ENCODE data around the gene ARID1B.

Gene ARID1B

GRCh38 chr6:156816505-156816904 is 39.3 kb downstream of the ARID1B start:
- peak; percentile 21 for DNase-seq
- in situ Hi-C loops (cut with MboI; ENCODE audit: low pct_unique_long_range_greater_than_20kb, low sequenced_read_pairs): no loop called here

DNA sequence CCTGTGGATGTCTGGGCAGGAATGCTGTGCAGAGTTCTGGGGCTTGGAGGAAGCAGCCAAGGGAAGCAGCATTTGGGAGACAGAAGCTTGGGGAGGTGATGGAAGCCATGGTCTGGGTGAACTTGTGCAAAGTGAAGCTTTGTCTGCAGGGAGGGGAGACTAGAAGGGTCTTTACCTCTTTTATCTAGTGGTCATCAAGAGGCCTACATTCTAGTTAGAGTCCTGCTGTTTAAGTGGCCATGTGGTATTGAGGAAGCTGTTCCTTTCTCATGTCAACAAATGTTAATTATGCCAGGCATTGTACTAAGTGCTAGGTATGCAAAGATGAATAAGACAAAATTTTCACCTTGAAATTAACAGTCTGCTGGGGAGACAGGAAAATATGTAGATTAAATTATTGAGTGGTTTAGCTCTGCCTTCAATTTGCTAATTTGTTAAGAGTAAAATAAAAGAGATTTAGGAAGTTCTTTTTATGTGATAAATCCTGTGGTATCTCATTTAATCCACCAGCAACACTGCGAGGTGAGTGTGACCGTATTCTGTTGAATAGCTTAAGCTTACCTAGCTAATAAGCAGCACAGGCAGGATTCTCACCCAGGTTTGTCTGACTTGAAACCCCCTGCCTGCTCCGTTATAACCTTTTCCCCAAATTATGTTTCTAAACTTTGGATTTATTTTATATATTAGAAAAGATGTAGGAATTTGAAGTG is 43.1 kb downstream of the ARID1B start:
- in situ Hi-C loops (cut with MboI; ENCODE audit: low pct_unique_long_range_greater_than_20kb, low sequenced_read_pairs): no loop called here
- DNase-seq: no peak

GRCh38 chr6:156821707-156822106 is 44.5 kb downstream of the ARID1B start:
- no peak for DNase-seq
- in situ Hi-C loops (cut with MboI; ENCODE audit: low pct_unique_long_range_greater_than_20kb, low sequenced_read_pairs): no loop called here

DNA sequence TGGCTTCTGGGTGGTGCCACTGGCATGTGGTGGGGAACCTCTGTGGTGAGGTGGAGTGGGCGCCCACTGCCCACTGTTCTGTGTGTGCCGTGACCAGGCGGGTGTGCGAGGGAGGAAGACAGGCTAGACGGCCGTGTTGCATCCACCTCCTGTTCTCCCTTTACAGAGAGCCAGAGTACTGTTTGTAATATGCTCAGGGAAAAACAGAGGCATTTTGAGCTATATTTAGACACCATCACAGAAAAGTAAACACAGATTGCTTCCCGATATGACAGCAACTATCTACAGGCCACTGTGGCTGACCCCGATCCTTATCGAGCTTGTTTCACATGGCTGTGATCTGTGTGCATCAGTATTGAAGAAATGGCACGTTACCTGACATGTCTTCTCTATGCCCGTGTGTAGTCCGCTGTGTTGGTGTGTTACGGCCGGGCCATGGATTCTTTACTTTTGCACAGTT is 45.6 kb downstream of the ARID1B start:
- in situ Hi-C loops (cut with MboI; ENCODE audit: low pct_unique_long_range_greater_than_20kb, low sequenced_read_pairs): no loop called here
- no peak for DNase-seq

DNA sequence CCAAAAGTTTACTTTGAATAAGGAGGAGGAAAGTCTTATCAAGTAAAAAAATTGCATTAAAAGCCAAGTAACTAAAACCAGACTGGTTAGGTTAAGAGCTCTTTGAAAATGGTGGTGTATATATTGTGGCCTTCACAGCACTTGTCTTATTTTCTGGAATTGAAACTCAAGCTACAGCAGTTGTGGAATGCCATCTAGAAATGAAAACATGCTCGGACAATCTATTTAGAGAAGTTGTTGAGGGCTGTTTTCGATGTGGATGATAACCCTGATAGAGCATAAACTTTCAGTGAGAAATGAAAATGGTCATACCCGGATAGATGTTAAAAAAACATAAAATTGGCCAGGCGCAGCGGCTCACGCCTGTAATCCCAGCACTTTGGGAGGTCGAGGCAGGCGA is 47.0 kb downstream of the ARID1B start:
- in situ Hi-C loops (cut with MboI; ENCODE audit: low pct_unique_long_range_greater_than_20kb, low sequenced_read_pairs): no loop called here

DNA sequence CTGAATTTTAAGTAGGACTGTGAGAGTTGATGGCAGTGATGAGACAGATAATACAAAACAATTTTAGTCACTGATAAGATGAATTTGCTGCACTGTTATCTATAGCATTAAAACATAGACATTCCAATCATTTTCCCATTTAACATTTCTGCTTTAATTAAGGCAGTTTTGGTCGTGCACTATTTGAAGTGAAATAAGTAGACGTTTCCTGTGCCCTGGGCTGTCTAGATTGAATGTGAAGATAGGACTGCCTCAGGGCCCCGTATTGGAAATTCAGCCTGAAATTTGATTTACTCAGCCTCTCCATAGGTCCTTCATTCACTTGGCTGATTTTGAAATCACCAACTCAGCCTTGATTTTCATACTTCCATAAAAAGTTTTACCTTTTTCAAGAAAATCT is 48.3 kb downstream of the ARID1B start:
- in situ Hi-C loops (cut with MboI; ENCODE audit: low pct_unique_long_range_greater_than_20kb, low sequenced_read_pairs): no loop called here
- no peak for DNase-seq

More for the DNA sequence above, 47.0 kb downstream of the ARID1B start:
- DNase-seq: no peak

GRCh38 chr6:156826290-156826955 is 49.2 kb downstream of the ARID1B start:
- in situ Hi-C loops (cut with MboI; ENCODE audit: low pct_unique_long_range_greater_than_20kb, low sequenced_read_pairs): no loop called here

GRCh38 chr6:156827382-156827781 is 50.2 kb downstream of the ARID1B start:
- in situ Hi-C loops (cut with MboI; ENCODE audit: low pct_unique_long_range_greater_than_20kb, low sequenced_read_pairs): no loop called here
- DNase-seq: no peak

More at GRCh38 chr6:156826290-156826955, 49.2 kb downstream of the ARID1B start:
- DNase-seq: no peak

GRCh38 chr6:156828280-156828703 is 51.1 kb downstream of the ARID1B start:
- no peak for DNase-seq
- in situ Hi-C loops (cut with MboI; ENCODE audit: low pct_unique_long_range_greater_than_20kb, low sequenced_read_pairs): no loop called here

DNA sequence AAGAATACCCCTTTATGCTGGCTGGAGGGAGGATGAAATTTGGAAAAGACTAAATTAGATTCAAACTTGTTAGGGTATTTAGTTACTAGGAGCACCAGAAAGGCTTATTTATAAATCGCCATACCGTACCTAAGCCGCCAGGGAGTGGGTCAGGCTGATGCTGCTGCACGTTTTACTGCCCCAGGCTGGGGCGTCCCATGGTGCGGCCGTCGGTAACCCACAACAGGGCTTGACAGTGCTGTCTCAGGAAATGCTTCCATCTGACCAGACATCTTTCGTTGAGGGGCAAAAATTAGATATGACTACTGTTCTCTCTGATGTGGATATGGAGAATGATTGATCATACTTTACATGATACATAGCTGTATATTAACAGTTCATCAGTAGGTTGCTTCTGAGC is 52.9 kb downstream of the ARID1B start:
- no peak for DNase-seq
- in situ Hi-C loops (cut with MboI; ENCODE audit: low pct_unique_long_range_greater_than_20kb, low sequenced_read_pairs): no loop called here

GRCh38 chr6:156832231-156832647 is 55.1 kb downstream of the ARID1B start:
- in situ Hi-C loops (cut with MboI; ENCODE audit: low pct_unique_long_range_greater_than_20kb, low sequenced_read_pairs): no loop called here
- DNase-seq: no peak

- in situ Hi-C loops (cut with MboI; ENCODE audit: low pct_unique_long_range_greater_than_20kb, low sequenced_read_pairs): no loop called here
- DNase-seq: no peak
Measured at GRCh38 chr6:156832669-156833068, 55.5 kb downstream of the ARID1B start.

DNA sequence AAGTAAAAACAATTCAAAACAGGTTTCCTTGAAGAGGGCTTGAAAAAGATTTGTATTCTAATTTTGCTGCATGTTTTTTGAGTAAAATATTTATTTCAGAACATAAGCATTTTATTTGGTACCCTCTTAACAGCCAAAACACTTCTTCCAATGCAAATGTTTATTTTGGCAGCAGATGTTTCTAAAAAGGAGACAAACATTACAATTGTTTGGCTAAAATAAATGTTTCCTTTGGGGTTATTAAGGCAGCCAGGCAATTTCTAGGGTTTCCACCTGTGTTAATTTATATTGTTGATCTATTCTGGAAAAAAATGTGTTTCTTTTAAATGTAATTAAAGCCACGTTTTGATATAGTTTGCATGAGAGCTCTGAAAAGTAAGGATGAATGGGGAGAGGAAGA is 56.6 kb downstream of the ARID1B start:
- in situ Hi-C loops (cut with MboI; ENCODE audit: low pct_unique_long_range_greater_than_20kb, low sequenced_read_pairs): no loop called here

DNA sequence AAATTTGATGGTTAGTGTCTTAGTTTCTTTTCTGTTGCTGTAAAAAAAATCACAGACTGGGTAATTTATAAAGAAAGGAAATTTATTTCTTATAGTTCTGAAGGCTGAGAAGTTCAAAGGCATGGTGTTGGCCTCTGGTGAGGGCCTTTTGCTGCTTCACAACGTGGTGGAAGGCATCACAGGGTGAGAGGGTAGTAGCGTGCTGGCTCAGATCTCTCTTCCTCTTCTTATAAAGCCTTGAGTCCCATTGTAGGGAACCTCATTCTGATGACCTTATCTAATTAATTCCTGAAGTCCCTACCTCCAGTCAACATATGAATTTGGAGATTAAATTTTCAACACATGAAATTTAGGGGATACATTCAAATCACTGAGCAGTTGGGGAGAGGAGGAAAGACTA is 62.0 kb downstream of the ARID1B start:
- peak; percentile 15 for DNase-seq
- in situ Hi-C loops (cut with MboI; ENCODE audit: low pct_unique_long_range_greater_than_20kb, low sequenced_read_pairs): no loop called here

More for the DNA sequence above, 56.6 kb downstream of the ARID1B start:
- DNase-seq: no peak

DNA sequence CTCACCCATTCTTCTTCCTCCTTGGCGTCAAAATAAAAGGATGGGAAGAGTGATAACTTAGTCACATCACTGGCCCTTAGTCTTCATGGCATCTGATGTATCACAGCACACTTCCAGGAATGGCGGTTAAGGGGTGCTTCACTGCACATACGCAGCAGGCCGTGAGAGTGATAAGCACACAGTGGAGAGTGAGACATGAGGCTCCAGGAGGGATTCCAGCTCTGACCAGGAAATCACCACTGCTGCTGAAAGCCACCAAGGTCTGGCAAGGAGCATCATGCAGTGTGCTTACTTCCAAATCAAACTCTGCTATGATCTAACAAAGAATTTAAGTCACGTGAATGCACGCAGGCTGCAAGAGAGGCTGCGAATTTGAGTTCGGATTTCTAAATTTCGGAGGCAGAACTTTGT is 62.4 kb downstream of the ARID1B start:
- DNase-seq: no peak
- in situ Hi-C loops (cut with MboI; ENCODE audit: low pct_unique_long_range_greater_than_20kb, low sequenced_read_pairs): no loop called here

- DNase-seq: no peak
- in situ Hi-C loops (cut with MboI; ENCODE audit: low pct_unique_long_range_greater_than_20kb, low sequenced_read_pairs): no loop called here
Measured at GRCh38 chr6:156840136-156840535, 63.0 kb downstream of the ARID1B start.

DNA sequence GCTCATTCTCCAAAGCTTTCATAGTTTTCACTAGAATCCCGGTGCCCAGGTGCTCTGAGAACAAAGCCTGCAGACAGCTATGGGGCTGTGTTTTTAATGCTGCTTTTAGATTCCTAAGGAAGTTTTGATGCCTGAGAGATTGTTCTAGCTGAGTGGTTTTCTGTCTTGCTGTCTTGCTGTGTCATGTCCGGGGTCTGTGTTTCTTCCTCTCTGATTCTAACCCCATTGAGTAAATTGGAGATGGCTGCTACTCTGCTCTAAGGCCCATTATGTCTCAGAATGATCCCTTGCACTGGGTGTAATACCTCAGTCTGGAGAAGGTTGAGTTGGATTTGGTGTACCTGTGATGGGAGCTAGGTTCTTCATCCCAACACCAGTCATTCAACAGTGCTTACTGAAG is 63.4 kb downstream of the ARID1B start:
- in situ Hi-C loops (cut with MboI; ENCODE audit: low pct_unique_long_range_greater_than_20kb, low sequenced_read_pairs): no loop called here
- DNase-seq: peak; percentile 52

- no peak for DNase-seq
- in situ Hi-C loops (cut with MboI; ENCODE audit: low pct_unique_long_range_greater_than_20kb, low sequenced_read_pairs): no loop called here
Measured at GRCh38 chr6:156841508-156841907, 64.3 kb downstream of the ARID1B start.

DNA sequence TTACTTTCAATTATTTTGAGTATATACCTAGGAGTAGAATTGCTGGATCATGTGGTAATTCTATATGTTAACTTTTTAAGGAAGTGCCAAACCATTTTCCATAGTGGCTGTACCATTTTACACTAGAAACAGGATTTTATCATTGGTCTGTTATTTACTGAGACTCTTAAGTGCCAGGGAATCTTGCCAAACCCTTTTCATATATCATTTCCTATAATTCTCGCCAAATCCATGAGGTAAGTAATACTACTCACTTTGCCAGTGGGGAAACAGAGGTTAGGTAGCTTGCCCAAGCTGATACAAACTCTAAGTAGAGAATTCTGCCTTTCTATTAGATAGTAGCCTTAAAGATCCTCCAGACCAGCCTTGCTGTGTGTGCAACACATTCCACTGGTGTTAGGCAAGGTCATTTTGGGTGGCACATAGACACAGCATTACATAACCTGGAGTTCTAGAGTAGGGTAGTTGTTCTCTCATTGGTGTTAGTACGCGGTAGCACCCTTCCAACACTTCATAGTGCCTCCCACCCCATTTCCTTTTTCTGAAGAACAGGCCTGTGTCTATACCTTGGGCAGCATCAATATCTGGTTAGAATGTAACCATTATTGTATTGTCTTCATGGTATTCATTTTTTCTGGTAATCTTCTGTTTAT is 65.5 kb downstream of the ARID1B start:
- no peak for DNase-seq
- in situ Hi-C loops (cut with MboI; ENCODE audit: low pct_unique_long_range_greater_than_20kb, low sequenced_read_pairs): no loop called here

- no peak for DNase-seq
- in situ Hi-C loops (cut with MboI; ENCODE audit: low pct_unique_long_range_greater_than_20kb, low sequenced_read_pairs): no loop called here
Measured at GRCh38 chr6:156844089-156844488, 66.9 kb downstream of the ARID1B start.
